Measurements from ENCODE around the gene JPH3. TPM values are rescaled to one million over a fixed set of nuclear protein-coding genes. Genes with fewer than 3 reads are reported as not detected.

Gene JPH3
- total and polyA plus RNA-seq, 2 experiments from 2014 or later = not detected

DNA sequence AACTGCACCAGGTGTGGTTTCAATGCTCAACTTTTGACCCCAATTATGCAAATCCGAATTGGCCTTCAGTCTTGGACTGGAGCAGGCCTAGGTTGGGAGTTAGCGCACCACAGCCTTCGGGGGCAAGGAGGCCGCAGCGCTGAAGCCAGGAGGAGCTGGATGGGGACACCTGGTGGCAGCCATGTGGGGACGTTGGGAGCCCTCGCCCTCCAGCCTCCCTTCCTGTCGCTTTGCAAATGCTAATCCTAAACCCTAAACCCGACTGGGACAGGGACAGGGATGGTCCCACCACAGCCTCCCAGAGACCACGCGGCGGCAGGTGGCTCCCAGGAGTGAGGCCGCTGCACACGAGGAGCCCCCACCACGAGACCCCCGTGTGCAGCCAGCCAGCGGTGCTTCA is 104.8 kb downstream of the JPH3 start:
- no peaks in the 10 kb centered on the region for H3K79me2 ChIP-seq (ENCODE audit: insufficient read depth)
- no peaks in the 10 kb centered on the region for H4K20me1 ChIP-seq (ENCODE audit: insufficient read depth)
- no peaks in the 10 kb centered on the region for H3K9me2 ChIP-seq (ENCODE audit: insufficient read depth)
- 92 to 94% methylated on average over 17 of the region's 17 CpGs for WGBS, 2 experiments (ENCODE audit: low coverage in 1 of 2, low lambda C conversion rate in 2 of 2, missing lambda C conversion rate in 2 of 2)
- H3K36me3 ChIP-seq (ENCODE audit: low read depth) = no peaks in the 10 kb centered on the region; the same call in 1 of the 2 replicates
- H3K4me1 ChIP-seq (ENCODE audit: insufficient read depth) = no peaks in the 10 kb centered on the region
- H3K27me3 ChIP-seq (replicated peaks; ENCODE audit: insufficient read depth) = no peaks in the 10 kb centered on the region
- H2AFZ ChIP-seq = no peak overlapping the region
- no peak overlapping the region for H3K9ac ChIP-seq
- in situ Hi-C loops (cut with MboI) = no loop called here
- H3K4me3 ChIP-seq = no peak overlapping the region
- DNase-seq = no peak
- H3F3A ChIP-seq (ENCODE audit: insufficient read depth) = no peaks in the 10 kb centered on the region
- TF ChIP-seq EZH2phosphoT487 (IDR thresholded peaks at IDR 0.05; ENCODE audit: insufficient read depth, low read depth) (no peak), EZH2 (IDR thresholded peaks at IDR 0.05; ENCODE audit: insufficient read depth, poor library complexity, severe bottlenecking) (no peak)
- no peak overlapping the region for H3K27ac ChIP-seq
- H3K9me3 ChIP-seq (ENCODE audit: low read depth) = no peaks in the 10 kb centered on the region
- H3K4me2 ChIP-seq (ENCODE audit: unreplicated experiment) = no peak overlapping the region

- WGBS, 2 experiments (ENCODE audit: low coverage in 1 of 2, low lambda C conversion rate in 2 of 2, missing lambda C conversion rate in 2 of 2) = 94% methylated on average over 44 to 45 of the region's 45 CpGs
- no peaks in the 10 kb centered on the region; the same call in 1 of the 2 replicates for H3K36me3 ChIP-seq (ENCODE audit: low read depth)
- in situ Hi-C loops (cut with MboI) = no loop called here
Measured at GRCh38 chr16:87707714-87708580, 105.6 kb downstream of the JPH3 start.

DNA sequence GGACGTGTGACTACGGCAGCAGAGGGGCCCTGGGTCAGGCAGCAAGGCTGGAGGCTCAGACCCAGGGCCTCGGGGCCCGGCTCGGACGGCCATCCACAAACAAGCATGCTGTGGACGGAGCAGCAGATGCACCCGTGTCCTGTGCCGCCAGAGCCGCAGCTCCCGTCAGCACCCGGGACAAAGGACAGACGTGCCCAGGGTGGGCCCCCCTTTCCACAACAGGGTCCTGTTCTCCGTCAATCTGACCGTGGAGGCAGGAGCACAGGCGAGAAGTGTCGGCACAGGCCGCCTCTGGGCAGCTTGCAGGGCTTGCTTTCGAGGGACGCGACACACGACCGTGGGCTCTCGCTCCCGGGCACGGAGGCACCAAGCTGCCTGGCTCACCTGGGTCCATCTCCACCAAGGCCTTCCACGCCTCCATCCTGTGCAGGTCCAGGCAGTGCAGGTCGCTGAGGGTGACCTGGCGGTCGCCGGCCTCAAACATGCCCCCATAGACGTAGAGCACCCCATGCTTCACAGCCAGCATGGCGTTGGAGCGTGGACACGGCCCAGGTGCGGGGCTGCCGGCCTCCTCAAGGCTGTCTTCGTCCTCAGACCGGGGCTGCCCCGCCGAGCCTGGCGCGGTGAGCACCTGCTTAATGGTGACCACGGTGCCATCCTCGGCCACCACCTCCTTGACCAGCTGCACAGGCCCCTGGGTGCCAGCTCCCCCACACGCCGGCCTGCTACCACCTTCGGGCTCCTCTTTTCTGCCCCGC is 106.8 kb downstream of the JPH3 start:
- Histone ChIP-seq H3K79me2 (ENCODE audit: insufficient read depth) (no peaks in the 10 kb centered on the region), H3K9ac (no peak overlapping the region), H3F3A (ENCODE audit: insufficient read depth) (no peaks in the 10 kb centered on the region), H3K36me3 (ENCODE audit: low read depth) (no peaks in the 10 kb centered on the region), H3K9me3 (ENCODE audit: low read depth) (no peaks in the 10 kb centered on the region), H3K4me2 (ENCODE audit: unreplicated experiment) (no peak overlapping the region), H3K4me1 (ENCODE audit: insufficient read depth) (no peaks in the 10 kb centered on the region), H3K9me2 (ENCODE audit: insufficient read depth) (no peaks in the 10 kb centered on the region), H3K27me3 (replicated peaks; ENCODE audit: insufficient read depth) (no peaks in the 10 kb centered on the region), H3K27ac (no peak overlapping the region), H4K20me1 (ENCODE audit: insufficient read depth) (no peaks in the 10 kb centered on the region), H3K4me3 (no peak overlapping the region), H2AFZ (no peak overlapping the region)
- TF ChIP-seq EZH2phosphoT487 (IDR thresholded peaks at IDR 0.05; ENCODE audit: insufficient read depth, low read depth) (no peak), EZH2 (IDR thresholded peaks at IDR 0.05; ENCODE audit: insufficient read depth, poor library complexity, severe bottlenecking) (no peak)
- DNase-seq = no peak
- in situ Hi-C loops (cut with MboI) = no loop called here
- 91 to 93% methylated on average over 44 to 49 of the region's 49 CpGs for WGBS, 2 experiments (ENCODE audit: low coverage in 1 of 2, low lambda C conversion rate in 2 of 2, missing lambda C conversion rate in 2 of 2)

More at GRCh38 chr16:87707714-87708580, 105.6 kb downstream of the JPH3 start:
- DNase-seq = no peak
- no peaks in the 10 kb centered on the region for H4K20me1 ChIP-seq (ENCODE audit: insufficient read depth)
- H3K27ac ChIP-seq = no peak overlapping the region
- H2AFZ ChIP-seq = no peak overlapping the region
- H3K9me3 ChIP-seq (ENCODE audit: low read depth) = no peaks in the 10 kb centered on the region
- H3K79me2 ChIP-seq (ENCODE audit: insufficient read depth) = no peaks in the 10 kb centered on the region
- no peaks in the 10 kb centered on the region for H3K27me3 ChIP-seq (replicated peaks; ENCODE audit: insufficient read depth)
- no peak overlapping the region for H3K4me3 ChIP-seq
- H3K9me2 ChIP-seq (ENCODE audit: insufficient read depth) = no peaks in the 10 kb centered on the region
- H3F3A ChIP-seq (ENCODE audit: insufficient read depth) = no peaks in the 10 kb centered on the region
- no peak overlapping the region for H3K4me2 ChIP-seq (ENCODE audit: unreplicated experiment)
- TF ChIP-seq EZH2phosphoT487 (IDR thresholded peaks at IDR 0.05; ENCODE audit: insufficient read depth, low read depth) (no peak), EZH2 (IDR thresholded peaks at IDR 0.05; ENCODE audit: insufficient read depth, poor library complexity, severe bottlenecking) (no peak)
- no peak overlapping the region for H3K9ac ChIP-seq
- H3K4me1 ChIP-seq (ENCODE audit: insufficient read depth) = no peaks in the 10 kb centered on the region

DNA sequence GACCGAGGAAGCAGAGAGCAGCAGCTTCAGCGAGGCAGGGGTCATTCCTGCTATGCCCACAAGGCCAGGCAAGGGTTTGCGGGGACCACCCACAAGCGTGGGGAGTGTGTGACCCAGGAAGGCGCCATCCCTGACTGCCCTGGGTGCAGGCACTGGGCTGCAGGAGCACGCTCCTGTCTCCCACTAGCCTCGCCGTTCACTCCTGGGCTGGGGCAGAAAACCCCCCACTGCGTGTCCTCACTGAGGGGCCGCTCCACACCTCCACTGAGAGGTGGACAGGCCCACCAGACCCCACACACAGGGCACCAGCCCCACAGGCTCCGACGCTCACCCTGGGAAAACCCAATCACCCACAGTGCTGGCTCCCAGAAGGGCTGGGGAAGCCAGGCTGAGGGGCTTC is 107.4 kb downstream of the JPH3 start:
- WGBS, 2 experiments (ENCODE audit: low coverage in 1 of 2, low lambda C conversion rate in 2 of 2, missing lambda C conversion rate in 2 of 2) = 97 to 100% methylated on average over 11 to 12 of the region's 12 CpGs
- in situ Hi-C loops (cut with MboI) = no loop called here
- H3K4me2 ChIP-seq (ENCODE audit: unreplicated experiment) = no peak overlapping the region
- H3K27ac ChIP-seq = no peak overlapping the region
- H4K20me1 ChIP-seq (ENCODE audit: insufficient read depth) = no peaks in the 10 kb centered on the region
- no peaks in the 10 kb centered on the region for H3K36me3 ChIP-seq (ENCODE audit: low read depth)
- H3K79me2 ChIP-seq (ENCODE audit: insufficient read depth) = no peaks in the 10 kb centered on the region
- no peaks in the 10 kb centered on the region for H3K27me3 ChIP-seq (replicated peaks; ENCODE audit: insufficient read depth)
- no peaks in the 10 kb centered on the region for H3K9me3 ChIP-seq (ENCODE audit: low read depth)
- DNase-seq = no peak
- no peaks in the 10 kb centered on the region for H3K9me2 ChIP-seq (ENCODE audit: insufficient read depth)
- H3K9ac ChIP-seq = no peak overlapping the region
- no peak overlapping the region for H2AFZ ChIP-seq
- no peak overlapping the region for H3K4me3 ChIP-seq
- no peaks in the 10 kb centered on the region for H3K4me1 ChIP-seq (ENCODE audit: insufficient read depth)
- no peaks in the 10 kb centered on the region for H3F3A ChIP-seq (ENCODE audit: insufficient read depth)
- TF ChIP-seq EZH2phosphoT487 (IDR thresholded peaks at IDR 0.05; ENCODE audit: insufficient read depth, low read depth) (no peak), EZH2 (IDR thresholded peaks at IDR 0.05; ENCODE audit: insufficient read depth, poor library complexity, severe bottlenecking) (no peak)
